Endodermal cell (in vitro differentiated cells): ENCODE measurements around the gene LSG1. TPM values are rescaled to one million over a fixed set of nuclear protein-coding genes. Genes with fewer than 3 reads are reported as not detected.
A peak's percentile ranks its signal among the peaks of the same experiment; 100 is the strongest.

Source experiments
- DNase-seq: peaks from one replicate; pipeline ENCODE4 v3.0.0-alpha.2; 2017
- H3K27ac ChIP-seq: 2 replicates; pipeline ENCODE4 v1.5.1; 2013; ENCODE audit warnings: mild to moderate bottlenecking, low read depth, low read length, moderate library complexity
- H3K27me3 ChIP-seq: 2 replicates; pipeline ENCODE4 v1.6.1; 2013; ENCODE audit warnings: mild to moderate bottlenecking, low read length, moderate library complexity; ENCODE audit not compliant: insufficient read depth, control insufficient read depth, poor library complexity, severe bottlenecking
- H3K36me3 ChIP-seq: 2 replicates; pipeline ENCODE4 v1.7.0; 2013; ENCODE audit warnings: mild to moderate bottlenecking, low read length, moderate library complexity; ENCODE audit not compliant: control insufficient read depth, insufficient read depth
- H3K4me1 ChIP-seq: one replicate; pipeline ENCODE4 v1.7.0; 2013; ENCODE audit warnings: low read length; ENCODE audit not compliant: control insufficient read depth, insufficient read depth
- H3K4me3 ChIP-seq: 2 replicates; pipeline ENCODE4 v1.5.1; 2013; ENCODE audit warnings: mild to moderate bottlenecking, low read length, moderate library complexity
- H3K9ac ChIP-seq: 2 replicates; pipeline ENCODE4 v1.6.1; 2013; ENCODE audit warnings: mild to moderate bottlenecking, low read length, moderate library complexity; ENCODE audit not compliant: poor library complexity, severe bottlenecking; ENCODE audit errors: extremely low read depth
- H3K9me3 ChIP-seq: 2 replicates; pipeline ENCODE4 v1.6.1; 2013; ENCODE audit warnings: mild to moderate bottlenecking, low read length, moderate library complexity; ENCODE audit not compliant: control insufficient read depth
- H3K27ac Mint-ChIP-seq: 2 replicates; pipeline ENCODE4 v1.8.0; 2020; ENCODE audit warnings: mixed read lengths
- H3K27me3 Mint-ChIP-seq: 2 replicates; pipeline ENCODE4 v1.8.0; 2021; ENCODE audit warnings: mild to moderate bottlenecking, mixed read lengths; ENCODE audit not compliant: insufficient read depth
- H3K36me3 Mint-ChIP-seq: 2 replicates; pipeline ENCODE4 v1.8.0; 2020; ENCODE audit warnings: low read depth, mixed read lengths
- H3K4me1 Mint-ChIP-seq: 2 replicates; pipeline ENCODE4 v1.8.0; 2020; ENCODE audit warnings: mixed read lengths
- H3K4me3 Mint-ChIP-seq: 2 replicates; pipeline ENCODE4 v1.8.0; 2020; ENCODE audit warnings: mild to moderate bottlenecking, moderate library complexity, mixed read lengths
- H3K9me3 Mint-ChIP-seq: 2 replicates; pipeline ENCODE4 v1.8.0; 2020; ENCODE audit warnings: mild to moderate bottlenecking, mixed read lengths
- CTCF ChIP-seq: fragments of 200-600 bp; sonication (generic); conservative IDR thresholded peaks from 2 replicates; pipeline ENCODE4 v1.5.0; 2021; ENCODE audit warnings: antibody characterized with exemption, mild to moderate bottlenecking
- WGBS, 2 experiments: methylation state at CpG; one replicate each; pipeline versions ENCODE4 v1.1.5 to v1.1.7; 2013; ENCODE audit warnings: missing lambda C conversion rate in 2 of 2, mixed read lengths in 1 of 2; ENCODE audit not compliant: insufficient coverage in 1 of 2, insufficient read length in 1 of 2; 5-methylcytosine and 5-hydroxymethylcytosine counted together
- total RNA-seq, 2 donors: library from RNA; stranded (reverse); fragmentation: NEBNext Ultra II Directional in 1 of 2; extraction: Animal tissue kit (Norgen Biotek cat#: 25700) in 1 of 2; gene quantifications; 2 replicates in 1 of 2; 3 replicates in 1 of 2; pipeline ENCODE4 v1.2.1, GENCODE V29; 2021

Gene LSG1
- total RNA-seq, 2 donors from 2014 or later = 38.3 to 44.7 TPM

- WGBS, 2 experiments = 63 to 84% methylated on average over 2 to 7 of the region's 8 CpGs
Measured at GRCh38 chr3:194690501-194691372, 18.7 kb upstream of the LSG1 start.

GRCh38 chr3:194689493-194689944, 17.5 kb upstream of the LSG1 start:
- peaks cover 30% of the 10 kb centered on the region for H3K4me1 Mint-ChIP-seq

More at GRCh38 chr3:194690501-194691372, 18.7 kb upstream of the LSG1 start:
- Histone ChIP-seq H3K9ac (no peak overlapping the region), H3K4me1 (peaks cover 10% of the 10 kb centered on the region), H3K27me3 (peaks cover 19% of the 10 kb centered on the region), H3K36me3 (no peaks in the 10 kb centered on the region), H3K27ac (no peak overlapping the region), H3K9me3 (no peaks in the 10 kb centered on the region), H3K4me3 (no peak overlapping the region)
- Mint-ChIP-seq H3K27ac (no peak overlapping the region), H3K4me1 (peaks cover 30% of the 10 kb centered on the region), H3K4me3 (no peak overlapping the region), H3K9me3 (no peaks in the 10 kb centered on the region), H3K36me3 (no peaks in the 10 kb centered on the region), H3K27me3 (peaks cover 9% of the 10 kb centered on the region)
- no peak for DNase-seq
- no peak for TF ChIP-seq CTCF

GRCh38 chr3:194688946-194689345, 17.0 kb upstream of the LSG1 start:
- Mint-ChIP-seq H3K36me3 (no peaks in the 10 kb centered on the region), H3K27me3 (peaks cover 26% of the 10 kb centered on the region), H3K9me3 (no peaks in the 10 kb centered on the region), H3K4me3 (peak overlapping the region; percentile 70), H3K27ac (peak overlapping the region; percentile 84), H3K4me1 (peaks cover 30% of the 10 kb centered on the region)
- Histone ChIP-seq H3K27ac (no peak overlapping the region), H3K9me3 (no peaks in the 10 kb centered on the region), H3K27me3 (peaks cover 35% of the 10 kb centered on the region), H3K36me3 (no peaks in the 10 kb centered on the region), H3K4me1 (peaks cover 10% of the 10 kb centered on the region), H3K4me3 (peak overlapping the region; percentile 83), H3K9ac (peak overlapping the region; percentile 27)
- no peak for DNase-seq
- 74 to 81% methylated on average over 3 to 6 of the region's 6 CpGs for WGBS, 2 experiments
- TF ChIP-seq CTCF = no peak

More at GRCh38 chr3:194689493-194689944, 17.5 kb upstream of the LSG1 start:
- TF ChIP-seq CTCF = no peak
- Mint-ChIP-seq H3K36me3 (no peaks in the 10 kb centered on the region), H3K9me3 (no peaks in the 10 kb centered on the region), H3K27me3 (peaks cover 21% of the 10 kb centered on the region), H3K4me3 (peak overlapping the region; percentile 70), H3K27ac (peak overlapping the region; percentile 84)
- H3K9me3 ChIP-seq = no peaks in the 10 kb centered on the region
- 74 to 78% methylated on average over 7 to 9 of the region's 9 CpGs for WGBS, 2 experiments
- H3K36me3 ChIP-seq = no peaks in the 10 kb centered on the region
- peaks cover 31% of the 10 kb centered on the region for H3K27me3 ChIP-seq
- no peak overlapping the region for H3K4me3 ChIP-seq
- peaks cover 10% of the 10 kb centered on the region for H3K4me1 ChIP-seq
- H3K27ac ChIP-seq = no peak overlapping the region
- no peak for DNase-seq
- no peak overlapping the region for H3K9ac ChIP-seq
